LNCaP clone FGC (cell line): ENCODE results near the gene KRT39.

Experiments used
- DNase-seq: peaks from one replicate; pipeline ENCODE4 v3.0.0-alpha.2; 2011; ENCODE audit warnings: low read depth
- H3K4me3 ChIP-seq: 2 replicates; pipeline ENCODE4 v1.5.1; 2011; ENCODE audit warnings: mild to moderate bottlenecking, low read depth, low read length, control low read depth
- CTCF ChIP-seq: IDR thresholded peaks from 2 replicates; pipeline ENCODE4 v1.5.1; 2012; ENCODE audit warnings: mild to moderate bottlenecking; ENCODE audit not compliant: control insufficient read depth, insufficient read depth; ENCODE audit errors: extremely low read depth

Gene KRT39

DNA sequence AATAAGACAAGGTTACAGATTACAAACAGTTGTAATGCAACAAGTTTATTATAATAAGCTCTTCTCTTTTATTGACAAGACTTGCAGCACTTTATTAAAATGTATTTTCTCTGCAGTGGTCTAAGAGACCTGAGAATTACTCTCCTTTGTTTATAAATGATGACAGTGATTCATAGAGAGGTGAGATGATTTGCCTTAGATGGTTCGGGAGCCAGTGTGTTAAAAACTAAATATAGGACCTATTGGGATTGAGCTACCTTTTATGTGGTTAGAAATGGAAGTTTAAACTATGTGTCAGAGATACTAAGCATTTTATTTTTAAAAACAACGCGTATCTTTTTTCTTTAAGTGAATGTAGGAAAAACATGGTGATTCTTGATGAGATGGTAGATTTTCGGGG, 30.1 kb upstream of the KRT39 start:
- TF ChIP-seq CTCF = no peak
- no peak for DNase-seq

GRCh38 chr17:40995116-40995515, 28.4 kb upstream of the KRT39 start:
- DNase-seq = no peak
- H3K4me3 ChIP-seq = no peak overlapping the region
- TF ChIP-seq CTCF = no peak

More for the DNA sequence above, 30.1 kb upstream of the KRT39 start:
- no peak overlapping the region for H3K4me3 ChIP-seq

GRCh38 chr17:40993839-40994238, 27.1 kb upstream of the KRT39 start, which contains the start of gene KRTAP3-3:
KRTAP3-3 (minus strand) TSS chr17:40994164; CDS start chr17:40994097, 67 bp downstream.
- no peak within 1 kb of the TSS for H3K4me3 ChIP-seq
- DNase-seq = peak; percentile 70
- no peak for TF ChIP-seq CTCF

DNA sequence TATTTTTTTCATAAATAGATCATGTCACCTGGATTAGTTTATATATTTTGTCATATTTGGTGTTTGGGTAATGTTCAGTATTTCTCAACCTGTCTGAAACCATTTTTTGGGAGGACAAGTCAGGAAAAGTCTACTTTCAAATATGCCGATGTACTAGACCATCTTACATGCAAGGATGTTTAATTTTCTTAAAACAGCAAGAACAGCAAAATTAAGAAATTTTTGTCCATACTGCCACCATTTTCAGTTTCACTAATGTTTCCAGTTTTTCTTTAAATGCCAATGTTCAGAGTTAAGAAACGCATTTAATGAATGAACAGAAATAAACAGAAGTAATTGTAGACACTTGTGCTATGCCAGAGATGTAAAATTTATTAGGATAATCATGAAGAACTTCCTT, 26.3 kb upstream of the KRT39 start:
- TF ChIP-seq CTCF = no peak
- no peak overlapping the region for H3K4me3 ChIP-seq
- no peak for DNase-seq

DNA sequence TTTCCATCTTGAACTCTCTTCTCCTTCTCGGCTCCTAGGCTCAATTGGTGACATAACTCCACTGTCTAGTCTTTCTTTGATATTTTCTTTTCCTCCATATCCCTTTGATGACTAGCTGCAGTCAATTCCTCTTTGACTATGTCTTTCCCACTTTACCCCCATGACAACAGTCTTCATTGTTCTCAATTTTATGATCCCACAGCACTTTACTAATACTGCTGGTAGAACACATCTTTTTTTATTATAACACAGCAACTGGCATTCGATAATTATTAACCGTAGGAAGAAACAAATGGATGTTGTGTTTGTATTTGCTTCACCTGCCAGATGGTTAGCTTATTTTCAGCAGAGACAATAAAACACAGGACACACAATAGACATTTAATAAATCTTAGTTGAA, 25.9 kb upstream of the KRT39 start:
- no peak for TF ChIP-seq CTCF
- no peak for DNase-seq

GRCh38 chr17:40986920-40987319, 20.2 kb upstream of the KRT39 start:
- no peak for DNase-seq
- H3K4me3 ChIP-seq = no peak overlapping the region
- TF ChIP-seq CTCF = no peak

More for the DNA sequence above, 25.9 kb upstream of the KRT39 start:
- no peak overlapping the region for H3K4me3 ChIP-seq

- no peak within 1 kb of the TSS for H3K4me3 ChIP-seq
- TF ChIP-seq CTCF = no peak
- no peak for DNase-seq
Measured at GRCh38 chr17:40984226-40984625, 17.5 kb upstream of the KRT39 start, which contains the start of gene KRT40. KRT40 (minus strand) TSS chr17:40984326; CDS start chr17:40984273, 53 bp downstream.
